Activated CD8-positive, alpha-beta memory T cell treated with anti-CD3 and anti-CD28 coated beads, Interleukin-2, amount 10 ng/mL, durations not matched to agents 7 days and 5 days (primary cell): ENCODE measurements around the gene TP53BP2. TPM values are rescaled to one million over a fixed set of nuclear protein-coding genes. Genes with fewer than 3 reads are reported as not detected.
"Not testable (repeated sequence)": the region's sequence is repeated elsewhere in the genome, so short reads cannot be mapped to it uniquely, and the experiment has no call there.

ENCODE experiments used
- ATAC-seq: fragments of 150-1000 bp; cut with Tn5 transposase; one replicate; pipeline ENCODE4 v1.10.0; 2021; ENCODE audit warnings: moderate library complexity
- CTCF ChIA-PET: fragments of 350-600 bp; sonication (Branson Sonifier 250); formaldehyde crosslinking; loops from one replicate; lab custom pipeline; 2021; ENCODE audit warnings: antibody characterized with exemption; lab: Charles Lee
- DNase-seq: peaks from one replicate; pipeline ENCODE4 v3.0.0-alpha.2; 2020
- H3K27ac Mint-ChIP-seq: one replicate; pipeline ENCODE4 v1.8.0; 2021; ENCODE audit warnings: mild to moderate bottlenecking, mixed read lengths
- H3K27me3 Mint-ChIP-seq: one replicate; pipeline ENCODE4 v1.8.0; 2021; ENCODE audit warnings: mixed read lengths
- H3K36me3 Mint-ChIP-seq: one replicate; pipeline ENCODE4 v1.8.0; 2021; ENCODE audit warnings: mild to moderate bottlenecking, mixed read lengths
- H3K4me1 Mint-ChIP-seq: one replicate; pipeline ENCODE4 v1.8.0; 2021; ENCODE audit warnings: mixed read lengths
- H3K4me3 Mint-ChIP-seq: one replicate; pipeline ENCODE4 v1.8.0; 2021; ENCODE audit warnings: mild to moderate bottlenecking, moderate library complexity, mixed read lengths
- H3K9me3 Mint-ChIP-seq: one replicate; pipeline ENCODE4 v1.8.0; 2022; ENCODE audit warnings: low read depth, mixed read lengths
- total RNA-seq, 2 experiments: library from RNA; stranded (reverse); gene quantifications; one replicate each; pipeline ENCODE4 v1.2.3, GENCODE V29; 2021

Gene TP53BP2
- total RNA-seq, 2 experiments from 2014 or later, result 35.8 to 39.6 TPM

DNA sequence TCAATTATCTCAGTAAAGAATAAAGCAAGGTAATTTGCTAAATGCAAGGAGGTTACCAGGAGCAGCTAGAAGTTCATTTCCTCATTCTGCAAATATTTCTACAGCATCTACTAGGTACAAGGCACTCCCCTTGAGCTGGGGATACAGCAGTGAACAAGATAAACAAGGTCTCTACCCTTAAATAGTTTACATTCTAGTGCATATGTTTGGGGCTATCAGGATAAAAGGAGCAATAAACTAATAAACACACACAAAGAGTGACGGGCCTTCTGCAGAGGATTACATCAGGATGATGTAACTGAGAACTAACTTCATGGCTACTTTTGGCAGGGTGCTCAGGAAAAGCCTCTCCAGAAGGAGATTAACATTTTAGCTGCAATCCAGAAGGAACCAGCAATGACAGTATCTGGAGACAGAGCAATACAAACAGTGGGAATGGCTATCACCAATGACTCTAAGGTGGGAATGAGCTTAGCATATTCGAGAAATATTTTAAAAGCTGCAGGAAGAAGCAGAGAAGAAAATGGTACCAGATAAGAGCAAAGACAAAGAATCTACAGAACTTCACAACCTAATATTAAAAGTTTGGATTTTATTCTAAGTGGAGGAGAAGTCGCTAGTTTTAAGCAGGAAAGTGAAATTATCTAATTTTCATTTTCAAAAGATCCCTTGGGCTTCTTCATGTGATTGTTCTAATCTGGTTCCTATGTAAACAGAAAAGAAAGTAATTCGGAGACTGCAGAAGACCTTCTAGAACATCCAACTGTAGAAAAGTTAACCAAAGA lies 25.8 kb downstream of the TP53BP2 start:
- Mint-ChIP-seq H3K27ac (no peak overlapping the region), H3K4me1 (peaks cover 15% of the 10 kb centered on the region), H3K36me3 (peaks cover 10% of the 10 kb centered on the region), H3K27me3 (no peaks in the 10 kb centered on the region), H3K4me3 (no peak overlapping the region), H3K9me3 (no peaks in the 10 kb centered on the region)
- no peak for DNase-seq
- CTCF ChIA-PET, result interaction anchor here (1.2 to 1.6 kb wide), 3 partner anchors 9 to 33 kb away, joined by 3 to 4 read pairs (median 4); no protein-coding TSS in a partner anchor
- no peak for ATAC-seq

DNA sequence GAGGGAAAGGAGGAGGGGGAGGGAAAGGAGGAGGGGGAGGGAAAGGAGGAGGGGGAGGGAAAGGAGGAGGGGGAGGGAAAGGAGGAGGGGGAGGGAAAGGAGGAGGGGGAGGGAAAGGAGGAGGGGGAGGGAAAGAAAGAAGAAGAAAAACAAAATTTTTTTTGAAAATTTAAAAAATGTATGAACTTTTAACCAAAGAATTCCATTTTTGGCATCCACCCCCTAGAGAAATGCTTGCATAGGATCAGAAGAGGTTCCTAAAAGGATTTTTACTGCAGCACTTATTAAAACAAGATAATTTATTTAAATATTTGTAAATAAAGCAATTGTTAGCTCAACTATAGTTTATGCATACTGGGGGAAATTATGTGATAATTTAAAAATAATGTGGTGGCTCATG lies 28.5 kb downstream of the TP53BP2 start:
- CTCF ChIA-PET, result interaction anchor here (0.9 kb wide), 1 partner anchor 37 kb away, joined by 3 read pairs; no protein-coding TSS in a partner anchor
- H3K4me1 Mint-ChIP-seq, result peaks cover 16% of the 10 kb centered on the region
- H3K9me3 Mint-ChIP-seq, result not testable (repeated sequence)

GRCh38 chr1:223815865-223816264 lies 29.9 kb downstream of the TP53BP2 start:
- Mint-ChIP-seq H3K9me3 (no peaks in the 10 kb centered on the region), H3K4me1 (peaks cover 16% of the 10 kb centered on the region), H3K4me3 (no peak overlapping the region), H3K36me3 (peaks cover 20% of the 10 kb centered on the region), H3K27ac (no peak overlapping the region), H3K27me3 (no peaks in the 10 kb centered on the region)
- ATAC-seq, result no peak
- no peak for DNase-seq
- CTCF ChIA-PET, result no interaction called here

More for the DNA sequence above, 28.5 kb downstream of the TP53BP2 start:
- ATAC-seq, DNase-seq, H3K27ac Mint-ChIP-seq, H3K27me3 Mint-ChIP-seq, H3K4me3 Mint-ChIP-seq: not testable (repeated sequence)
- H3K36me3 Mint-ChIP-seq, result peaks cover 22% of the 10 kb centered on the region

DNA sequence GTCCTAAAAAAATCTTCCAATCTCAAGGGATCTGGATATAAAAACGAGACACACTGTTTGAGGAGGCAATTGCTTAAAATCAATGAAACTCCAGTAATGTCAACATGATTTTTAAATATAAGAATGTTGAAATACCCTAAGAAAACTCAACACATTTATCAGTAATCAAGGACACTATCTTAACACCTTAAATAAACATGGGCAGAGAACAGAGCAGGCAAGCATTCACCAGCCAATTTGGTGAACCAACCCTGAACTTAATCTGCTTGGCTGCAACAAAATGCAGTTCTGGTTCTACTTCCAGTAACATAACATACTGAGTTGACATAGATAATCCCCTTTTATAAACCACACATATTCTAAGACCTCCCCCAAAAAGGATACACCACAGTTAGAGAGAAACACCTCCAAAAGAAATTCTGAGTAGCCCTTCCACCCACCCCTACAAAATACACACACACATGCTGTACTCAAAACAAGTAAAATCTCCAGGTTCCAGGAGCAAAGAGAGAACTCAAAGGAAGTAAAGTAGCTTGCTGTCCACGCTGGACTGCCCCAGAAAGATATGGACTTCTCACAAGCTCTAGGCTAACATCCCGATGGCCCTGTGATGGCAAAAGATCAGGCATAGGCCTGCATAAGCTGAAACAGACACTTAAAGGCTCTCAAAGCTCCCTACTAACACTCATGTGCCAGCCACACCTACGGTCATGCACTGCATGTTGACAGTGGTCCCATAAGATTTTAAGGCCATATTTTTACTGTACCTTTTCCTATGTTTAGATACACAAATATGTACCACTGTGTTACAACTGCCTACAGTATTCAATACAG lies 30.5 kb downstream of the TP53BP2 start:
- CTCF ChIA-PET, result no interaction called here
- Mint-ChIP-seq H3K4me3 (no peak overlapping the region), H3K4me1 (peaks cover 16% of the 10 kb centered on the region), H3K27ac (no peak overlapping the region), H3K36me3 (peaks cover 21% of the 10 kb centered on the region), H3K9me3 (no peaks in the 10 kb centered on the region), H3K27me3 (no peaks in the 10 kb centered on the region)
- DNase-seq, result no peak
- ATAC-seq, result no peak

- peaks cover 21% of the 10 kb centered on the region for H3K36me3 Mint-ChIP-seq
- ATAC-seq, result no peak
- H3K27me3 Mint-ChIP-seq, result no peaks in the 10 kb centered on the region
- peaks cover 16% of the 10 kb centered on the region for H3K4me1 Mint-ChIP-seq
- no peak overlapping the region for H3K4me3 Mint-ChIP-seq
- CTCF ChIA-PET, result no interaction called here
- no peak overlapping the region for H3K27ac Mint-ChIP-seq
- DNase-seq, result no peak
- H3K9me3 Mint-ChIP-seq, result no peaks in the 10 kb centered on the region
Observed at GRCh38 chr1:223813645-223814044, 32.1 kb downstream of the TP53BP2 start.

- Mint-ChIP-seq H3K4me1 (peaks cover 16% of the 10 kb centered on the region), H3K27ac (no peak overlapping the region), H3K36me3 (peaks cover 31% of the 10 kb centered on the region), H3K4me3 (no peak overlapping the region), H3K9me3 (no peaks in the 10 kb centered on the region), H3K27me3 (no peaks in the 10 kb centered on the region)
- ATAC-seq (peak; percentile 61), DNase-seq (no peak)
- CTCF ChIA-PET, result interaction anchor here (0.9 to 2.3 kb wide), 15 partner anchors 8 to 115 kb away, joined by 3 to 11 read pairs (median 4); partner anchors contain the start of genes CAPN2 and TP53BP2
Observed at GRCh38 chr1:223811634-223812101, 34.1 kb downstream of the TP53BP2 start.

GRCh38 chr1:223810586-223810985 lies 35.2 kb downstream of the TP53BP2 start:
- H3K36me3 Mint-ChIP-seq, result peaks cover 35% of the 10 kb centered on the region
- CTCF ChIA-PET, result interaction anchor here (1.1 to 2.3 kb wide), 7 partner anchors 7 to 240 kb away, joined by 3 to 11 read pairs (median 8); partner anchors contain the start of genes CAPN2 and TP53BP2
- H3K27me3 Mint-ChIP-seq, result no peaks in the 10 kb centered on the region
- H3K4me3 Mint-ChIP-seq, result no peak overlapping the region
- ATAC-seq, result no peak
- no peak overlapping the region for H3K27ac Mint-ChIP-seq
- H3K4me1 Mint-ChIP-seq, result peaks cover 16% of the 10 kb centered on the region
- no peaks in the 10 kb centered on the region for H3K9me3 Mint-ChIP-seq
- no peak for DNase-seq

GRCh38 chr1:223809905-223810304 lies 35.8 kb downstream of the TP53BP2 start:
- peaks cover 13% of the 10 kb centered on the region for H3K4me1 Mint-ChIP-seq
- peaks cover 35% of the 10 kb centered on the region for H3K36me3 Mint-ChIP-seq

GRCh38 chr1:223803211-223803610 lies 42.5 kb downstream of the TP53BP2 start:
- Mint-ChIP-seq H3K27me3 (no peaks in the 10 kb centered on the region), H3K27ac (no peak overlapping the region), H3K4me3 (no peak overlapping the region), H3K9me3 (no peaks in the 10 kb centered on the region), H3K4me1 (no peaks in the 10 kb centered on the region), H3K36me3 (peaks cover 32% of the 10 kb centered on the region)
- no peak for ATAC-seq
- no peak for DNase-seq
- CTCF ChIA-PET, result interaction anchor here (1.4 to 2.5 kb wide), 5 partner anchors 8 to 107 kb away, joined by 4 to 9 read pairs (median 5); no protein-coding TSS in a partner anchor

More at GRCh38 chr1:223809905-223810304, 35.8 kb downstream of the TP53BP2 start:
- H3K4me3 Mint-ChIP-seq, H3K9me3 Mint-ChIP-seq, H3K27me3 Mint-ChIP-seq, ATAC-seq, CTCF ChIA-PET, H3K27ac Mint-ChIP-seq, DNase-seq: not testable (repeated sequence)

GRCh38 chr1:223802602-223803001 lies 43.1 kb downstream of the TP53BP2 start:
- Mint-ChIP-seq H3K4me1 (no peaks in the 10 kb centered on the region), H3K4me3 (no peak overlapping the region), H3K27ac (no peak overlapping the region), H3K27me3 (no peaks in the 10 kb centered on the region), H3K36me3 (peaks cover 33% of the 10 kb centered on the region), H3K9me3 (no peaks in the 10 kb centered on the region)
- ATAC-seq (no peak), DNase-seq (no peak)
- CTCF ChIA-PET, result interaction anchor here (1.0 to 2.5 kb wide), 5 partner anchors 9 to 107 kb away, joined by 4 to 9 read pairs (median 5); no protein-coding TSS in a partner anchor

DNA sequence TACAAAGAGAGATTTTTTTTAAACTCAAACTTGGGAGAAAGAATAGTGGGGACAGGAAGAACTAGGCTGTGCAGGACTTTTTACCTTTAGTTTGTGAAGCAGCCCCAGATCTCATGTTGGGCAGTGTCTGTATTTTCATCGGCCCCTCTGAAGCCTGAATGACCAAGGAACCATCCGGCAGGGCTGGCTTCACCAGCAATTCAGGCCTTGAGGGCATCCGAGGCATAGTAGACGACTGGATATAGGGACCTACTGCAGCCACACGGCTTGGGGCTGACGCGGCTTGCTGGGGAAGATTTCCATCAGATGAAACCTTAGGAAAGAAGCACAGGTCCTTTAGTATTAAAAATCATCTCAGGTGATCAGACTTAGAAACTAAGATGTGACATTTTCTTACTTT lies 43.7 kb downstream of the TP53BP2 start:
- ATAC-seq (no peak), DNase-seq (no peak)
- no peaks in the 10 kb centered on the region for H3K4me1 Mint-ChIP-seq
- peaks cover 29% of the 10 kb centered on the region for H3K36me3 Mint-ChIP-seq
- no peak overlapping the region for H3K27ac Mint-ChIP-seq
- no peaks in the 10 kb centered on the region for H3K9me3 Mint-ChIP-seq
- CTCF ChIA-PET, result interaction anchor here (1.0 kb wide), 1 partner anchor 28 kb away, joined by 4 read pairs; no protein-coding TSS in a partner anchor
- no peaks in the 10 kb centered on the region for H3K27me3 Mint-ChIP-seq
- no peak overlapping the region for H3K4me3 Mint-ChIP-seq

GRCh38 chr1:223796210-223796609 lies 49.5 kb downstream of the TP53BP2 start:
- Mint-ChIP-seq H3K36me3 (peaks cover 28% of the 10 kb centered on the region), H3K9me3 (no peaks in the 10 kb centered on the region), H3K4me1 (peaks cover 5% of the 10 kb centered on the region), H3K27ac (no peak overlapping the region), H3K27me3 (no peaks in the 10 kb centered on the region), H3K4me3 (no peak overlapping the region)
- DNase-seq (no peak), ATAC-seq (no peak)
- CTCF ChIA-PET, result interaction anchor here (1.1 kb wide), 1 partner anchor 47 kb away, joined by 6 read pairs; no protein-coding TSS in a partner anchor
